Measurements from ENCODE around the gene LETM1. TPM values are rescaled to one million over a fixed set of nuclear protein-coding genes. Genes with fewer than 3 reads are reported as not detected.
"Not testable (repeated sequence)": the region's sequence is repeated elsewhere in the genome, so short reads cannot be mapped to it uniquely, and the experiment has no call there.

The LETM1 gene
- polyA plus RNA-seq, 3 donors: 14.2 to 45.8 (median 19.9) TPM

DNA sequence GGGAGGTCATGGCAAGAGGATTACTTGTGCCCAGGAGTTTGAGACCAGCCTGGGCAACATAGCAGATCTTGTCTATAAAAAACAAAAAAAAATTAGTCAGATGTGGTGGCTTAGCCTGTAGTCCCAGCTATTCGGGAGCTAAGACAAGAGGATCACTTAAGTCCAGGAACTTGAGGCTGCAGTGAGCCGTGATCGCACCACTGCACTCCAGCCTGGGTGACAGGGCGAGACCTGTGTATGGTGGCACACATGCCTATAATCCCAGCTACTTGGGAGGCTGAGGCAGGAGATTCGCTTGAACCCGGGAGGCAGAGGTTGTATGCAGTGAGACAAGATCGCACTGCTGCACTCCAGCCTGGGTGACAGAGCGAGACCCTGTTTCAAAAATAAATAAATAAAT lies 20.1 kb downstream of the LETM1 start:
- 96 to 97% (median 96%) methylated on average over 8 of the region's 8 CpGs for WGBS, 3 donors
- not testable (repeated sequence) for H3K27ac ChIP-seq (ENCODE audit: low read depth, low read length)

DNA sequence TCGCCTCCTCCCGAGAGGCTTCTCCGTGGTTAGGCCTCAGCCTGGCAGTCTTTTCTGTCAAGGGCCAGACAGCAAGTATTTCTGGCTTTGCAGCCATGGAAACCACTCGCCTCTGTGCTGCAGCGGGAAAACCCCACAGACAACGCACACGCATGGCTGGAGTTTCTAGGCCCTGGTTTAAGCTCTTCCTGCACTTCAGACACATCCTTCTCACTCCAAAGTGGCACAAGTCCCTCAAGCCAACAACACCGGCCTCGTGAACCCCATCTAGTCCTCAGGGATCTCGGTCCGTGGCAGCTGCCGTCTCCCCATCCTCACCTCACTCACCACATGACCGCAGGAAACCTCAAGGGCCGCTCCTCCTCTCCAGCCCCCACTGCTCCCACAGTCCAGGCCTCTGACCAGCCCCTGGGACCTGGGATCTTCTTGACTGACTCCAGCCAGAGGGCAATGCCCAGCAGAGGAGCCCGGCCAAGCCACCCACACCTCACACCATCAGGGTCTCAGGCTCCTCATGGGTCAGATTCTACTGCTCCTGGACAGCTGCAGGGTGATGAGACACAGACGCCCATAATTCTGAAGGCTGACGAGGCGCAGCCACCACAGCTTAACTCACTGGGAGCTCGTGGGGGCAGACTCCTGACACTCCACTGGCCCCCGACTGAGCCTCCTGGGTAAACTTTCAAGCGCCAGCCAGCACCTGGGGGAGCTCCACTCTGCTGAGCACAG lies 21.7 kb downstream of the LETM1 start:
- 85 to 90% (median 86%) methylated on average over 21 of the region's 21 CpGs for WGBS, 3 donors
- no peak overlapping the region for H3K27ac ChIP-seq (ENCODE audit: low read depth, low read length)

DNA sequence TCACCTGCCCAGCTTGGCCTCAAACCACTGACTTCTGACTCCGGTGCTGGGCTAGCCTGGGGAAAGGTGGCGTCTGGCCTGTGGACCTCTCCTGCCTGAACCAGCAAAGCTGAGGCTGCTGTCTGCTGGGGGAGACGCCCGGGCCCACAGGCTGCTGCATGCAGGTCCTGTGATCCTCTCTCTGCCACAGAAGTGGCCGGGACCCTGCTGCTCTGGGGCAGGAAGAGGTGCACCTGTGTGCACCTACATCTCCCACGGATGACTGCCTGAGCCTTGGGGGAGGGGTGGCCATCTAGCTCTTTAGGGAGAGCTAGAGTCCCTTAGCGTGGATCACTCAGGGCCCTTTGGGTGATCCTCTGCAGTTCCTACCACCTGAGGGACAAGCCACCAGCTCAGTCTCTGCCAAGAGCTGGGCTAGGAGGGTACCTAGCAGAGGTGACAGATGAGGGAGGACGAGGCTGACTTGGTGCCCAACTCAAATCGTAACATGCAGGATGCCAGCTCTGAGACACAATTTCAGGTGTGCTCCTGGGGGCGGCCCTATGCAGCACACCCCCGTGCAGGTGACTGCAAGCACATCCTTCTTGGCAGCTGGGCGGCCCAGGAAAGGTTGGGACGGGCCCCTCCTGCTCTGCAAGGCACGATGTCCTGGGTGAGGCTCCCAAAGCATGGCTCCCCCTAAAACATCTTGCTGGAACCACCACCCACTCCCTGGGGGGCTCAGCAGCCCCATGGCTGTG lies 22.5 kb downstream of the LETM1 start:
- 92 to 95% (median 92%) methylated on average over 14 of the region's 14 CpGs for WGBS, 3 donors
- no peak overlapping the region for H3K27ac ChIP-seq (ENCODE audit: low read depth, low read length)

DNA sequence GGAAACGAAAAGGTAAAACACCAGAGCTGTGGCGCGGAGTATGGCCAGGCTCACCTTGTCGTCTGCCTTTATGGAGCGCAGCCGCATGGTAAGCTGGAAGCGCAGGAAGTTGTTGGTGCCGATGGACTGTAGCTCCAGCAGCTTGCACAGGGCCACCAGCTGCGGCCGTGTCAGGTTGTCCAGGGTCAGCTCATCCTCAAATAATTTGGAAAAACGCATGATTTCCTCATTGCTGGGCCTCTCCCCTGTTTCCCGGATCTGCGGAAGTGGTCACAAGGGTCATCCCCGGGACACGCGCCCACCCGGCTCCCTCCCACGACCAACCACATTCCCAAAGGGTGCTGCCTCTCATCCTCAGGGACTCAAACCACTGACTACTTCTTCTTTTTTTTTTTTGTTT lies 23.3 kb downstream of the LETM1 start:
- 89 to 94% (median 94%) methylated on average over 18 of the region's 18 CpGs for WGBS, 3 donors
- no peak overlapping the region for H3K27ac ChIP-seq (ENCODE audit: low read depth, low read length)

DNA sequence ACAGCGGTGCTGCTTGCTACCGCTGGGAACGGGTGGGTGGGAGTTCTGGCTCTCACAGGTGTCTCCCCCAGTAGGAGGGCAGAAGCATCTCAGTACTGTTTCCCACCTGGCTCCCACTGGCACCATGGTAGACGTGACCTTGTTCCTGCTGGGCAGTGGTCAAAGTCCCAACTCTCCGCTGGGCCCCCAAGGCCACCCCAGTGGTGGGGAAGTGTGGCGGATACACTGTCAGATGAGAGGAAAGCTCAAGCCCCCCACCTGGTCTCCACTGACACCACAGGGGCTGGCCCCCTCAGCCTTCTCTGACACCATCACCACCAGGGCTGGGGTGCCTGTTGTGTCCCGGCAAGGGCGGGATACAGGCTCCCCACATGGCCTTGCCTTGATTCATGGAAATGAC lies 24.6 kb downstream of the LETM1 start:
- 86 to 93% (median 92%) methylated on average over 8 of the region's 8 CpGs for WGBS, 3 donors

DNA sequence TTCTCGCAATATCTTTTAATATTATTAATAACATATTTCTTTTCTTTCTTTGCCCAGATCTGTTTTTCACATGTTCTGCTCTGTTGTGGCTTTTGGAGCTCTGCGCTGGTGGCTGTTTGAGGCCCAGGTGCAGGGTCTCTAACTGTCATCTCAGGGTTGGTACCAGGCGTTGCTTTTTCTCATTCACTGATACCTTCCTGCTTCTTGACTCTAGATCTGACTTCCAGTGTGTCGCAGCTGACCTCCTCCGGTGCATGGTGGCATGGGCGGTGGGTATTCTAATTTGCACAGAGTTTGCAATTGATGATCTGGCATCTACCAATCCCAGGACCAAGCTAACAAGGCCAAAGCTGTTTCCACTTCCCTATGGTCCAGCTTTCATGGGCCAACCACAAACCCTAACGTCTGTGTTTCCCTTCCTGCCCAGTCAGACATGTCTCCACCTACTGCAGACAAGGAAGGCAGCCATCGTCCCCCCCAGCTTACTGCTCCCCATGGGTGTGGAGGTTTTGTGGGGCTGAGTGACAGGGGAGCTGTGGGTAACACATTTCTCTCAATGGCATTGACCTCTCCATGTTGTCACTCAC lies 25.2 kb downstream of the LETM1 start:
- 64 to 93% (median 68%) methylated on average over 8 of the region's 8 CpGs for WGBS, 3 donors

More for the DNA sequence above, 24.6 kb downstream of the LETM1 start:
- H3K27ac ChIP-seq (ENCODE audit: low read depth, low read length): no peak overlapping the region

DNA sequence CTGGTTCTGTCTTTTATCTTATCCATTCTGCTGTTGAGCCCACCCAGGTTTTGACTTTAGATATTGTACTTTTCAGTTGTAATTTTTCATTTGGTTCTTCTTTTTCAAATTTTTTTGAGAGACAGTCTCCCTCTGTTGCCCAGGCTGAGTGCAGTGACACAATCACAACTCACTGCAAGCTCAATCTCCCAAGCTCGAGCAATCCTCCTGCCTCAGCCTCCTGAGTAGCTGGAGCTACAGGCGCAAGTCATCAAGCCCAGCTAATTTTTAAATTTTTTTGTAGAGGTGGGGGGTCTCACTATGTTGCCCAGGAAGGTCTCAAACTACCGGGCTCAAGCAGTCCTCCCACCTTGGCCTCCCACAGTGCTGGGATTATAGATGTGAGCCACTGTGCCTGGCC lies 25.7 kb downstream of the LETM1 start:
- H3K27ac ChIP-seq (ENCODE audit: low read depth, low read length): no peak overlapping the region
- WGBS, 3 donors: 94 to 98% (median 97%) methylated on average over 3 of the region's 3 CpGs

More for the DNA sequence above, 25.2 kb downstream of the LETM1 start:
- no peak overlapping the region for H3K27ac ChIP-seq (ENCODE audit: low read depth, low read length)

DNA sequence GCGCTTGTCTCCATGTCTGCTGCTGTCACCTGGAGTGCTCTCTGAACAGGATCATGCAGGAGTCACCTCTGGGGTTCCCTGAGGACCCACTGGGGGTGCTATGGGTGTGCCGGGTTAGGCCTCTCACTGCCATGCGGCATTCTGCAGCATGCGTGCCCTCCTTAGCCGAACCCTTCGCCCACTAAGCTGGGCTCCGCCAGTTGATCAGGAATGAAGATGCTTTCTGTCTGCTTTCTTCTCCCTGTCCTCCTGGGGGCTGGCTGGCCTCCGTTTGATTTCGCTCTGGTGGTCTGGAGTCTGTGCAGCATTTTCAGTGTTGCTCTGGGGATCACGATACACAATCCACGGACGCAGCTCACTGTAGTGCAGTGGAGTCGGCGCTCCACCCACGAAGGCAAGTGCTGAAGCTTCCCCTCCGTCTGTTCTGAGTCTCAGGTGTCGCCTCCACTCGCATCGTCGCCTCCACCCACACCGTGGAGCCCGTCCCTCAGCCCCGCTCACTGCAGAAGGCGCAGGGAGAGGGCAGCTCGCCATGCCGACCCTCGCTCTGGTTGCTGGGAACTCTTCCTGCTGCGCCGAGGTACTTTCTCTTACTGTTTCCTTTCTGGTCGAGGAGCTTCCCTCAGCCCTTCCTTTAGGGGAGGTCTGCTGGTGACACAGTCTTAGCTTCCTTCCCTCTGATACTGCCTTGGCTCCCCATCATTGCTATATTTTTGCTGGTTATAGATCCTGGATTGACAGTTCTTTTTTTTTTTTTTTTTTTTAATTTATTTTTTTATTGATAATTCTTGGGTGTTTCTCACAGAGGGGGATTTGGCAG lies 29.2 kb downstream of the LETM1 start:
- 90 to 94% (median 91%) methylated on average over 27 to 30 of the region's 30 CpGs for WGBS, 3 donors
- H3K27ac ChIP-seq (ENCODE audit: low read depth, low read length): no peak overlapping the region

DNA sequence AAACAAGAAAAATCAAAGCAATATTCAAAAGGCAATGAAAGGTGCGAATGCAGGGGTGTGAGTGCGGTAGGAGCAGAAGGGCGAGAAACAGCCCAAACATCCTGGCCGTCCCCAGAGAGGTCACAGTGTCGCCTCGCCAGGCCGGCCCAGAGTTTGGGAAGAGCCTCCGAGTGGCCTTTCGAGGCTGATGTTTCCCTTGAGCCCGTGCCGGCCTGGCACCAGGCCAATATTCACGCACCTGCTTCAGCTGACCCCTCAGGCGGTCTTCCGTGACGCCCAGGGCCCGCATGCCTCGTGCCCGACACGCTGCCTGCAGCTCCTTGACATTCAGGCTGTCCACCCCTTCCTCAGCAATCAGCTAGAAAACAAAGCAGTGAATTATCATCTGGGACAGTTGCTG lies 30.6 kb downstream of the LETM1 start:
- 83 to 87% (median 84%) methylated on average over 19 of the region's 19 CpGs for WGBS, 3 donors
- no peak overlapping the region for H3K27ac ChIP-seq (ENCODE audit: low read depth, low read length)

DNA sequence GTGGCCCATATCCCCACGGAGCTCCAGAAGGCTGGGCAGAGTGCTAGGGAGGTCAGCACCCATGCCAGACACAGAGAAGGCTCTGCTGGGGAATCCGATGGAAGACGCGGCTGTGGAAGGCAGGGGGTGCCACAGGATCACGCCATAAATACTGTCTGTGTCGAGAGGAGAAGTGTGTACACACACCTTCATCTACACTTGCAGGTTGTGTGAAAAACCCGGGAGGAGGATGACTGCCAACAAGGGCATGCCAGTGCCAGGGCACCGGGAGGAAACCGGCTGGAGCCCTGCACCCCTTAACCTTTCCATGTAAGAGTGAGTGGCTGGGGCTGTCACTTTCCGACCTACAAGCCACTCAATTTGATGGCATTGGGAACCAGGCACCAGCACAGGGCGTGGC lies 31.2 kb downstream of the LETM1 start:
- H3K27ac ChIP-seq (ENCODE audit: low read depth, low read length): no peak overlapping the region
- WGBS, 3 donors: 79 to 93% (median 84%) methylated on average over 11 of the region's 11 CpGs

DNA sequence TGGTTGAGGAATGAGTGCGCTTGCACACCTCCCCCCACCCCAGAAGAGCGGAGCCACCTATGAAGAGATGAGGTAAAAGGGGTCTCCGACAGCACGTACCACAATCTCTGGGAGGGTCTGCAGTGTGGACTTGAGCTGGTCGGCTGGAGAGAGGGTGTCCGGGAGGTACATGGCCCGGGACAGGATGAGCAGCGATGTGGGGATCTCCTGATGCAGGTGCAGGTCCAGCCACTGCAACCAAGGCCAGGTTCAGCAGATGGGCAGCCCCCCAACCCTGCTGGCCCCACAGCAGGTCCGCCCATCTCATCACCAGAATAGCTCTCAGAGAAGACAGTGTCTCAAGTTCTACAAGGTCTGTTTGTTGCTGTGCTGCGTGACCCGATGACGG lies 32.4 kb downstream of the LETM1 start:
- WGBS, 3 donors: 95 to 99% (median 97%) methylated on average over 12 of the region's 12 CpGs
- no peak overlapping the region for H3K27ac ChIP-seq (ENCODE audit: low read depth, low read length)

DNA sequence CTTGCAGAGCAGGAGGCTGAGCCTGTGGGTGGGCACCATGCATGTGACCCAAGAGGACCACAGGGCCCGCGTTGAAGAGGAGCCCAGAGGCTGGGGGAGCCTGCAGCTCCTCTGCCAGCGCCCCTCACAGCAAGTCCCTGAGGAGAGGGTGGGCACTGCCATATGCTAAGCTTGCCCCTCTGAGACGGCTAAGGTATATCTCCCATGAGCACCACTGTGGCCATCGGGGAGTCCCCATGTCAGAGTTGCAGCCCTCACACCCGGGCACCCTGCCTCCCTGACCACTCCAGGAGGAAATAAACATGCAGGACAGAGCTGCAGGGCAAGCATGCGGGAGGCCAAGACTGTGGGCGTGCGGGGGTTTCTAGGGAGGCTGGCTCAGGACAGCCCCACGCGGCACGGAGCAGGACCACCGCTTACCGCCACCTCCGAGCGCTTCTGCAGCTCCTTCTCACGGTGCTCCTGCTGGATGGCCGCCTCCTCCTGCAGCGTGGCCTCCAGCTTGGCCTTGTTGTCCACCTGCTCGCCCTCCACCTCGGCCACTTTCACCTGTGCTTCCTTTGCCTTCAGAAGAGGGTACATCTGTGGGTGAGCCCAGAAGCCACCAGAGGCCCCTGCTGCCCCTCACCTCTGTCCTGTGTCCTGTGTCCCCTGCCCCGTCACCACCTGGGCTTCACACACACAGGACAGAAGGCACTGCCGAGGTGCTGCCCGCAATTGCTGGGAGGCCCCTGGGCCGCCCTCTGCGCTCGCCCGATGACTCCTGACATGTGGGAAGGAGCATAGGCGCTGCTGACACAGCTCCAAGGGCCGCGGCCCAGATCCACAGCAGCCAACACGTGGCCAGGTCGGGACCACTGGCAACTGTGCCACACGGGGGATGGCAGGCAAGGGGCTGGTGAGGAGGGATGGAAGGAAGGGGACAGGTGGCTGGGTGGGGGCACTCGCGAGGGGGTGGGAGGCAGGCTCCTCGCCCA lies 33.1 kb downstream of the LETM1 start:
- H3K27ac ChIP-seq (ENCODE audit: low read depth, low read length): no peak overlapping the region
- WGBS, 3 donors: 92 to 94% (median 93%) methylated on average over 37 of the region's 37 CpGs

DNA sequence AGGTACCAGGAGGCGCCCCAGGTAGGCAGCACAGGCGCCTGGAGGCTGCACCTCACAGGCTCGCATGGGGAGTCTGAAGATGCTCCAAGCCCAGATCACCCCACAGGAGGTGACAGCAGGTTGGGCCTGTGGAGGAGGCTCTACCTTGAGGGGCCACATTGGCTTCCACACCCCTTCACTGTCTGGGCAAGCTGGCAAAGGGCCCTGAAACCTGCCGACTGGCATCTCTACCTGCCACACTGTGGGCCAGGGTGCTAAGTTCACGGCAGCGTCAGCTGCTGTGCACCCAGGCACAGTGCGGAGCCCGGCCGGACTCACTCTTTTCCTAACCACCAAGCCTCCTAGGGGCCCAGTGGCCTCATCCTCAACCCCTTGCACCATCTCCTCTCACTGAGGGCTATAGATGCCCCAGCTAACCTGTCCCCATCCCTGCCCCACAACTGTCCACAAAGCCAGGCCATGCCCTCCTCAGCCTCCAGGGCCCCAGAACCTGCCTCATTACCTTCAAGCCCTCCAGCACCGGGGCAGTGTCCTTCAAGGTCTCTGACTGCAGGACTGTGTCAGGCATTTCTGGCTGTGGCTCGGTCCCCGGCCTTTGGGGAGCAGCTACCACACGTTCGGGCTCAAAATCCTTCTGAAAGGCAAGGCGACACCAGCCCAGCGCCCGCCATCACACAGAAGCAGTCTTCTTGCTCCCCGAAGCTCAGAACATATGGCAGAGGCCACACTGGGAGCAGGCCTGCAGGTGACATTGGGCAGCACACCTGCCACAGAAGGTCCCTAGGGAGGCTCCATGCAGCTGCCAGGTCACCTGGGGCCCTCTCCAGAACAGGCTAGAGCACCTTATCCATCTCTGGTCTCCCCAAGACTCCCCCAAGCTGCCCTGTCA lies 34.0 kb downstream of the LETM1 start:
- WGBS, 3 donors: 97 to 99% (median 97%) methylated on average over 18 of the region's 18 CpGs
- H3K27ac ChIP-seq (ENCODE audit: low read depth, low read length): no peak overlapping the region

DNA sequence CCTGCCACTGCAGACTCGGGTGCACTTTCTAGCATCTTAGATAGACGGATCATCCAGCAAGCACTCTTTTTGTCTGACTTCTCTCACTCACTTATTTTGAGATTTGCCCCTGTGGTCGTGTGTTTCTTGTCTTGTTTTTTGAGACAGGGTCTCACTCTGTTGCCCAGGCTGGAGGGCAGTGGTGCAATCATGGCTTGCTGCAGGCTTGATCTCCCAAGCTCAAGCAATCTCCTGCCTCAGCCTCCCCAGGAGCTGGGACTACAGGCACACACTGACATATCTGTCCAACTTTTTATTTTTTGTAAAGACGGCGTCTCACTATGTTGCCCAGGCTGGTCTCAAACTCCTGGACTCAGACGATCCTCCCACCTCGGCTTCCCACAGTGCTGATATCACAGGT lies 36.1 kb downstream of the LETM1 start:
- no peak overlapping the region for H3K27ac ChIP-seq (ENCODE audit: low read depth, low read length)
- WGBS, 3 donors: 80 to 91% (median 82%) methylated on average over 7 of the region's 7 CpGs

DNA sequence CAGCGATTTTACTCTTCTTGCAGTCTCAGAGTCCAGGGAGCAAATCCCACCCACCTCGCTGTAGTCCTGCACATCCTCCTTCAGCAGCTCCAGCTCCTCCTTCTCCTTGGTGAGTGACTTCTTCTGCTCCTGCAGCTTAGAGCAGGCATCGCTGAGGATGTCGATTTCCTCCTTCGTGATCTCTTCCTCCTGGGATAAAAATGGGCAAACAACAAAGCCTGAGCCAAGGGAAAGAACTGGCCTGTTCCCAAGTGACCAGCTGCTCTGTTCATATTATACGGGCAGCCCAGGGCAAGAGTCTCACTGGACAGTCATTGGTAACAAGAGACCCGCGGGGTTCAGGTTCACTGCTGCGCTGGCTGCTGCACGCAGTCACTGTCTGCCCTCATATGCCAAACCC lies 36.7 kb downstream of the LETM1 start:
- H3K27ac ChIP-seq (ENCODE audit: low read depth, low read length): no peak overlapping the region
- WGBS, 3 donors: 47 to 79% (median 70%) methylated on average over 10 of the region's 10 CpGs

DNA sequence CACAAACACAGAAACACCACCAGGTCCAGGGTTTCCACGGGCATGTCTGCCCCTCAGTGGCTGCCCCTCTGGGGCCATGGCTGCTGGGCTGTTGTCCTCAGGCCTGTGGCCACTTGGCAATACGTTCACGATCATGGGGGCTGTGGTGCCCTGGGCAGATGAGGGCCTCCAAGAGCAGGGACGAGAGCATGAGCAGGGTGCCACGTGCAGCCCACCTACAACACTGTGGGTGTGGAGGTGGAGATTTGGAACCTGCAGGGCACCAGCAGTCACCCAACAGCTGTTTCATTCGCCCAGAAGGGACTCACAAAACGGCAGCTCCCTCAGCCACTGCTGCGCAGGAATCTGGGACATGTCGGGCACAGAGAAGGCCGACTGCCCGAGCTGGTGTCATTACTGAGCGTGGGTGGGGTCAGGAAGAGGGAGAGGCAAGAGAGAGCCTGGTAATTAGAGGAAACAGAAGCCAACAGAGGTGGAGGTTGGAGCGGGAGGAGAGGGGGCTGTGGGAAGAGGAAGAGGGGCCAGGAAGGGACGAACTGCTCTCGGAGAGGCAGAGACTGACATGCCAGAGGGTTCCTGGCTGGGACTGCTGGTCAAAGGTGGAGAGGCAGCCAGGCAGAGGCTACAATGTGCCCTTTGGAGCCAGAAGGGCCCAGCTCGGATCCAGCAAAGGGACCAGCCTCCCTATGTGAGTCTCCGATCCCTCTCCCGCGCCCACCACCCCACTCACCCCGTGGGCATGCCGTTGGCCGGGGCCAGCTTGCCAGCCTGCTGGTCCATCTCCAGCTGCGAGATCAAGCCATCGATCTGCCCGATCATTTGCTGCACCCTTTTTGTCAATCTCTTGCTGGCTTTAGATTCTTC lies 39.7 kb downstream of the LETM1 start:
- H3K27ac ChIP-seq (ENCODE audit: low read depth, low read length): no peak overlapping the region
- 84 to 90% (median 90%) methylated on average over 25 of the region's 25 CpGs for WGBS, 3 donors

Data from adipose tissue (tissue), 3 donors.